ENCODE results near the gene JUND. TPM values are rescaled to one million over a fixed set of nuclear protein-coding genes. Genes with fewer than 3 reads are reported as not detected.

Gene JUND
- total and polyA plus RNA-seq, 2 of the 4 experiments (the other 2 are of a cell fraction): 14.2 to 77.2 TPM

GRCh38 chr19:18265582-18265981 is 15.8 kb downstream of the JUND start:
- no peaks in the 10 kb centered on the region for H3K27me3 ChIP-seq (ENCODE audit: control insufficient read depth, insufficient read depth, low read length)
- H2BK15ac ChIP-seq (ENCODE audit: low read depth, low read length): no peak overlapping the region
- CTCF ChIA-PET: no interaction called here
- no peak overlapping the region for H4K8ac ChIP-seq (ENCODE audit: low read depth in 2 of 2, low read length in 2 of 2)
- no peak overlapping the region for H3K4me2 ChIP-seq (ENCODE audit: low read depth, low read length)
- H3K27ac ChIP-seq (ENCODE audit: insufficient read depth, low read length): no peak overlapping the region
- no peak overlapping the region for H2BK20ac ChIP-seq (ENCODE audit: low read depth, low read length)
- H3K18ac ChIP-seq (ENCODE audit: low read depth, low read length): no peak overlapping the region
- H2AFZ ChIP-seq (replicated peaks; ENCODE audit: low read length, poor library complexity): no peak overlapping the region
- POLR2A ChIA-PET (ENCODE audit: unreplicated experiment): no interaction called here
- intact Hi-C loops (cut with micrococcal nuclease) (no loop called here), dilution Hi-C loops (cut with HindIII; ENCODE audit: low sequenced_read_pairs, unreplicated experiment) (no loop called here), in situ Hi-C loops (cut with MboI; ENCODE audit: low sequenced_read_pairs) (no loop called here)
- H3K4ac ChIP-seq (ENCODE audit: low read depth, low read length): no peak overlapping the region
- H2BK5ac ChIP-seq (ENCODE audit: low read depth, low read length, poor library complexity, severe bottlenecking): no peak overlapping the region
- no peaks in the 10 kb centered on the region; a peak in 1 of 4 replicates for H3K79me1 ChIP-seq (ENCODE audit: low read depth in 1 of 2, low read length in 2 of 2)
- H3K9me1 ChIP-seq (ENCODE audit: insufficient read depth, low read length): peaks cover 3% of the 10 kb centered on the region; the same call in 1 of the 2 replicates
- peaks cover 3% of the 10 kb centered on the region; the same call in 1 of the 2 replicates for H4K20me1 ChIP-seq (ENCODE audit: insufficient read depth, low read length)
- DNase-seq: no peak
- H3K9me3 ChIP-seq (ENCODE audit: control insufficient read depth, insufficient read depth, low read length): no peaks in the 10 kb centered on the region
- 87% methylated on average over 3 of the region's 7 CpGs; no CpG with 5 or more reads in 1 of the 2 experiments for WGBS, 2 experiments (ENCODE audit: extremely low coverage in 2 of 2, insufficient read length in 1 of 2)
- no peak overlapping the region for H3K14ac ChIP-seq (replicated peaks; ENCODE audit: low read depth, low read length)
- H3K36me3 ChIP-seq (ENCODE audit: control insufficient read depth, insufficient read depth, low read length): peaks cover 34% of the 10 kb centered on the region
- H3K56ac ChIP-seq (ENCODE audit: extremely low read depth, insufficient read depth, low read length): no peak overlapping the region
- no peak overlapping the region for H2AK5ac ChIP-seq (ENCODE audit: low read depth, low read length)
- no peak overlapping the region for H3K4me3 ChIP-seq (ENCODE audit: insufficient read depth, low read depth, low read length)
- H4K91ac ChIP-seq (ENCODE audit: insufficient read depth, low read depth, low read length): no peak overlapping the region
- no peak overlapping the region for H4K5ac ChIP-seq (ENCODE audit: low read depth, low read length)
- TF ChIP-seq BHLHE40 (IDR thresholded peaks at IDR 0.05; ENCODE audit: low read depth, low read length): no peak
- TF ChIP-seq MAFK (IDR thresholded peaks at IDR 0.05; ENCODE audit: low read depth, low read length): no peak
- no peak for TF ChIP-seq POLR2A (IDR thresholded peaks at IDR 0.05; ENCODE audit: low read depth, low read length)
- TF ChIP-seq NFE2L2 (IDR thresholded peaks at IDR 0.05; ENCODE audit: low read depth, low read length): no peak
- no peak for TF ChIP-seq MAZ (IDR thresholded peaks at IDR 0.05; ENCODE audit: borderline replicate concordance, low read depth, low read length)
- TF ChIP-seq, protein P1, sequence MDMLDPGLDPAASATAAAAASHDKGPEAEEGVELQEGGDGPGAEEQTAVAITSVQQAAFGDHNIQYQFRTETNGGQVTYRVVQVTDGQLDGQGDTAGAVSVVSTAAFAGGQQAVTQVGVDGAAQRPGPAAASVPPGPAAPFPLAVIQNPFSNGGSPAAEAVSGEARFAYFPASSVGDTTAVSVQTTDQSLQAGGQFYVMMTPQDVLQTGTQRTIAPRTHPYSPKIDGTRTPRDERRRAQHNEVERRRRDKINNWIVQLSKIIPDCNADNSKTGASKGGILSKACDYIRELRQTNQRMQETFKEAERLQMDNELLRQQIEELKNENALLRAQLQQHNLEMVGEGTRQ (IDR thresholded peaks at IDR 0.05; ENCODE audit: low read depth, low read length): no peak
- no peak for TF ChIP-seq SMC3 (IDR thresholded peaks at IDR 0.05; ENCODE audit: low read depth, low read length)
- TF ChIP-seq RFX5 (IDR thresholded peaks at IDR 0.05; ENCODE audit: low read depth, low read length): no peak
- TF ChIP-seq CEBPB (IDR thresholded peaks at IDR 0.05; ENCODE audit: low read depth, low read length): no peak
- no peak for TF ChIP-seq MXI1 (IDR thresholded peaks at IDR 0.05; ENCODE audit: borderline replicate concordance, low read depth, low read length)
- no peak for TF ChIP-seq FOS (IDR thresholded peaks at IDR 0.05; ENCODE audit: low read depth, low read length)
- no peak for TF ChIP-seq RCOR1 (IDR thresholded peaks at IDR 0.05; ENCODE audit: insufficient replicate concordance, low read length)
- no peak for TF ChIP-seq ELK1 (IDR thresholded peaks at IDR 0.05; ENCODE audit: borderline replicate concordance, low read depth, low read length)
- TF ChIP-seq RAD21 (IDR thresholded peaks at IDR 0.05; ENCODE audit: low read length): no peak
- no peak for TF ChIP-seq CHD1 (IDR thresholded peaks at IDR 0.05; ENCODE audit: low read depth, low read length)
- TF ChIP-seq, protein P2, sequence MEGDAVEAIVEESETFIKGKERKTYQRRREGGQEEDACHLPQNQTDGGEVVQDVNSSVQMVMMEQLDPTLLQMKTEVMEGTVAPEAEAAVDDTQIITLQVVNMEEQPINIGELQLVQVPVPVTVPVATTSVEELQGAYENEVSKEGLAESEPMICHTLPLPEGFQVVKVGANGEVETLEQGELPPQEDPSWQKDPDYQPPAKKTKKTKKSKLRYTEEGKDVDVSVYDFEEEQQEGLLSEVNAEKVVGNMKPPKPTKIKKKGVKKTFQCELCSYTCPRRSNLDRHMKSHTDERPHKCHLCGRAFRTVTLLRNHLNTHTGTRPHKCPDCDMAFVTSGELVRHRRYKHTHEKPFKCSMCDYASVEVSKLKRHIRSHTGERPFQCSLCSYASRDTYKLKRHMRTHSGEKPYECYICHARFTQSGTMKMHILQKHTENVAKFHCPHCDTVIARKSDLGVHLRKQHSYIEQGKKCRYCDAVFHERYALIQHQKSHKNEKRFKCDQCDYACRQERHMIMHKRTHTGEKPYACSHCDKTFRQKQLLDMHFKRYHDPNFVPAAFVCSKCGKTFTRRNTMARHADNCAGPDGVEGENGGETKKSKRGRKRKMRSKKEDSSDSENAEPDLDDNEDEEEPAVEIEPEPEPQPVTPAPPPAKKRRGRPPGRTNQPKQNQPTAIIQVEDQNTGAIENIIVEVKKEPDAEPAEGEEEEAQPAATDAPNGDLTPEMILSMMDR (conservative IDR thresholded peaks at IDR 0.05; ENCODE audit: low read depth, low read length): no peak
- no peak overlapping the region for H2AK9ac ChIP-seq (replicated peaks; ENCODE audit: low read depth, low read length, poor library complexity)
- no peak overlapping the region for H3K23ac ChIP-seq (ENCODE audit: low read depth, low read length)
- H3K4me1 ChIP-seq (ENCODE audit: control insufficient read depth, insufficient read depth, low read length): no peaks in the 10 kb centered on the region
- H3K9ac ChIP-seq (ENCODE audit: low read depth, low read length): no peak overlapping the region
- no peak for ATAC-seq (ENCODE audit: low read depth)
- BruUV-seq (replicated peaks): no TSS peak
- H2BK120ac ChIP-seq (ENCODE audit: low read depth, low read length): no peak overlapping the region
